B cell (primary cell): ENCODE results near the gene DENND2A. TPM values are rescaled to one million over a fixed set of nuclear protein-coding genes. Genes with fewer than 3 reads are reported as not detected.

Source experiments
- ATAC-seq: fragments of 200-7000 bp; cut with Tn5 transposase; one replicate; pipeline ENCODE4 v1.10.0; 2021; ENCODE audit warnings: low read depth, mild to moderate bottlenecking, moderate number of reproducible peaks, moderate library complexity
- CTCF ChIA-PET: fragments of 350-600 bp; sonication (Branson Sonifier 250); formaldehyde crosslinking; loops from one replicate; lab custom pipeline; 2021; ENCODE audit warnings: antibody characterized with exemption, inconsistent platforms; lab: Charles Lee
- POLR2A ChIA-PET: fragments of 350-600 bp; sonication (Branson Sonifier 250); formaldehyde crosslinking; loops from one replicate; lab custom pipeline; 2021; ENCODE audit warnings: antibody characterized with exemption; lab: Charles Lee
- DNase-seq: peaks from one replicate; pipeline ENCODE4 v3.0.0; 2013
- H2AFZ ChIP-seq: 2 replicates; pipeline ENCODE4 v1.6.1; 2012; ENCODE audit warnings: mild to moderate bottlenecking, low read depth, low read length; ENCODE audit not compliant: insufficient read depth, poor library complexity, severe bottlenecking
- H3K27ac ChIP-seq, 2 donors: 1 replicate in 1 of 2; 2 replicates in 1 of 2; pipeline ENCODE4 v1.5.1; 2012 to 2013; ENCODE audit warnings: low read length in 2 of 2, mild to moderate bottlenecking in 2 of 2, moderate library complexity in 1 of 2
- H3K27me3 ChIP-seq, 4 experiments: fragments of 200-600 bp in 1 of 4; sonication (generic) in 1 of 4; replicated peaks in 1 of 4; 1 replicate in 2 of 4; 2 replicates in 2 of 4; pipeline versions ENCODE4 v1.6.1 to v1.7.0; 2013 to 2016; ENCODE audit warnings: low read length in 3 of 4, mild to moderate bottlenecking in 2 of 4, mixed read lengths in 1 of 4, moderate library complexity in 1 of 4; ENCODE audit not compliant: insufficient read depth in 4 of 4, control insufficient read depth in 3 of 4; ENCODE audit errors: control extremely low read depth in 1 of 4
- H3K36me3 ChIP-seq, 2 experiments: replicated peaks in 1 of 2; 1 replicate in 1 of 2; 2 replicates in 1 of 2; pipeline versions ENCODE4 v1.6.1 to v1.7.1; 2013; ENCODE audit warnings: low read length in 1 of 2; ENCODE audit not compliant: insufficient read depth in 2 of 2, control insufficient read depth in 1 of 2; ENCODE audit errors: control extremely low read depth in 1 of 2, extremely low read depth in 1 of 2
- H3K4me1 ChIP-seq, 2 donors: fragments of 200-600 bp in 1 of 2; sonication (generic) in 1 of 2; 1 replicate in 1 of 2; 2 replicates in 1 of 2; pipeline versions ENCODE4 v1.5.1 to v1.6.1; 2013 to 2017; ENCODE audit warnings: low read length in 2 of 2; ENCODE audit not compliant: control insufficient read depth in 2 of 2, insufficient read depth in 2 of 2
- H3K4me2 ChIP-seq: replicated peaks from 2 replicates; pipeline ENCODE3; 2012; ENCODE audit warnings: mild to moderate bottlenecking, low read depth, low read length; ENCODE audit not compliant: poor library complexity, severe bottlenecking
- H3K4me3 ChIP-seq, 5 experiments: fragments of 200-600 bp in 1 of 5; sonication (generic) in 1 of 5; 1 replicate in 3 of 5; 2 replicates in 2 of 5; pipeline versions ENCODE4 v1.5.1 to v1.7.0; 2011 to 2016; ENCODE audit warnings: low read length in 4 of 5, mild to moderate bottlenecking in 4 of 5, low read depth in 2 of 5, control low read depth in 1 of 5, moderate library complexity in 1 of 5; ENCODE audit not compliant: insufficient read depth in 1 of 5; ENCODE audit errors: control extremely low read depth in 1 of 5, extremely low read depth in 1 of 5
- H3K79me2 ChIP-seq: fragments of 200-600 bp; sonication (generic); one replicate; pipeline ENCODE4 v1.6.0; 2016; ENCODE audit warnings: low read length; ENCODE audit not compliant: control insufficient read depth, insufficient read depth
- H3K9ac ChIP-seq: fragments of 200-600 bp; sonication (generic); 2 replicates; pipeline ENCODE4 v1.6.1; 2017; ENCODE audit warnings: mild to moderate bottlenecking, low read length, moderate library complexity
- H3K9me3 ChIP-seq, 3 donors: one replicate each; pipeline versions ENCODE4 v1.6.1 to v1.7.1; 2013; ENCODE audit warnings: low read length in 2 of 3; ENCODE audit not compliant: control insufficient read depth in 2 of 3, insufficient read depth in 1 of 3; ENCODE audit errors: control extremely low read depth in 1 of 3
- H4K20me1 ChIP-seq: 2 replicates; pipeline ENCODE4 v1.6.0; 2012; ENCODE audit warnings: mild to moderate bottlenecking, low read length; ENCODE audit not compliant: insufficient read depth, control insufficient read depth, poor library complexity, severe bottlenecking
- H3K27ac Mint-ChIP-seq: one replicate; pipeline ENCODE4 v1.8.0; 2021; ENCODE audit warnings: mixed read lengths
- H3K27me3 Mint-ChIP-seq: one replicate; pipeline ENCODE4 v1.8.0; 2021; ENCODE audit warnings: mixed read lengths
- H3K4me1 Mint-ChIP-seq: one replicate; pipeline ENCODE4 v1.8.0; 2021; ENCODE audit warnings: mixed read lengths
- H3K4me3 Mint-ChIP-seq: one replicate; pipeline ENCODE4 v1.8.0; 2021; ENCODE audit warnings: mixed read lengths
- H3K9me3 Mint-ChIP-seq: one replicate; pipeline ENCODE4 v1.8.0; 2022; ENCODE audit warnings: mixed read lengths; ENCODE audit not compliant: insufficient read depth
- EZH2 ChIP-seq: IDR thresholded peaks from 2 replicates; pipeline ENCODE4 v1.6.1; 2012; ENCODE audit warnings: borderline replicate concordance, low read depth, mild to moderate bottlenecking, moderate library complexity, low read length; ENCODE audit not compliant: insufficient read depth, poor library complexity, severe bottlenecking
- WGBS: methylation state at CpG from one replicate; pipeline ENCODE4 v1.1.5; 2013; ENCODE audit warnings: missing lambda C conversion rate; ENCODE audit not compliant: insufficient coverage; 5-methylcytosine and 5-hydroxymethylcytosine counted together
- intact Hi-C: fragments of 100-400 bp; cut with micrococcal nuclease; formaldehyde crosslinking; loops from one replicate; pipeline ENCODE4 v1.10.0; 2022
- polyA plus RNA-seq: library from polyadenylated mRNA; depleted of rRNA; stranded (reverse); fragments of >200 nt; gene quantifications from 2 replicates; pipeline ENCODE4 v1.2.3, GENCODE V29; 2012
- total RNA-seq, 2 donors: library from RNA; stranded (reverse); fragments of 120-200 nt in 1 of 2; gene quantifications; 1 replicate in 1 of 2; 2 replicates in 1 of 2; pipeline versions ENCODE4 v1.2.3 to v1.2.4, GENCODE V29; 2013 to 2022
- TF ChIP-seq, protein P1 (sequence below): fragments of 200-600 bp; IDR thresholded peaks from one replicate; pipeline ENCODE4 v1.8.0; 2022; ENCODE audit warnings: antibody characterized with exemption, mild to moderate bottlenecking

DENND2A gene
- total and polyA plus RNA-seq, 2 donors (not counting 1 experiment from before 2014, with no cell fraction given), result 0.31 TPM; not detected in 1

DNA sequence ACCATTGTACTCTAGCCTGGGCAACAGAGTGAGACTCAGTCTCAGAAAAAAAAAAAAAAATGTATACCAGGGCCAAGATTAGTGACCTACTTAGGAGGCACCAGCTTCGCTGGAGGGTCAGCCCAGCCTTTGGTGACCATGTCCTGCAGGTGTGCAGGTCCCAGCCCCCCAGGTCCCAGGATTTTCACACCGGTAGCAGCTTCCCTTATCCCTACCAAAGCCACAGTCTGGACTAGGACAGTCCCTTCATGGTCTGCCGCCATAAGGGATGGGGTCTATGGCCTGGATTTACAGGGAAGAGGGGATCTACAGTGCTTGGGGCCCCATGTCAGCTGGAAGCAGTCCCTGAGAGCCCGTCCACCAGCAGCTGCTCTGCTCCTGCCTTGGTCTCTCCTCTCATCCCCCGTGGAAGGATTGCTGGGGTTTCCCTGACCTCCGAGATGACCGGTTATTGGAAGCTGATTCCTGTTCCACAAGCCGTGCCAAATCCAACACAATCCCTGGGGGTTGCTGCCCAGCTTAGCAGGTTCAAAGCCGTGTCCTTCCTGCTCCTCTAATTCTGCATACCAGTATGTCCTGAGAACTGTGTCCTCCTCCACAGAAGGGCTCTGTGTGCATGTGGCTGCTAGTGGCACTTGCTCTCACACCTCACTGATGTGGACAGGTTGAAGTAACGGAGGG lies 44.9 kb upstream of the DENND2A start:
- Histone ChIP-seq H3K4me3 (no peak overlapping the region), H3K4me2 (no peak overlapping the region), H4K20me1 (no peaks in the 10 kb centered on the region), H3K36me3 (peaks cover 3 to 51% of the 10 kb centered on the region in 2 experiments), H3K79me2 (peaks cover 3% of the 10 kb centered on the region), H3K27me3 (no peaks in the 10 kb centered on the region), H3K4me1 (no peaks in the 10 kb centered on the region), H3K9ac (no peak overlapping the region), H2AFZ (no peak overlapping the region), H3K9me3 (peaks cover 0 to 3% (median 0%) of the 10 kb centered on the region in 3 donors), H3K27ac (no peak overlapping the region)
- CTCF ChIA-PET, result interaction anchor here (0.9 kb wide), 1 partner anchor 39 kb away, joined by 3 read pairs; no protein-coding TSS in a partner anchor
- DNase-seq (no peak), ATAC-seq (no peak)
- POLR2A ChIA-PET, result interaction anchor here (1.1 kb wide), 1 partner anchor 57 kb away, joined by 5 read pairs; no protein-coding TSS in a partner anchor
- no peak for TF ChIP-seq EZH2
- TF ChIP-seq, protein P1, sequence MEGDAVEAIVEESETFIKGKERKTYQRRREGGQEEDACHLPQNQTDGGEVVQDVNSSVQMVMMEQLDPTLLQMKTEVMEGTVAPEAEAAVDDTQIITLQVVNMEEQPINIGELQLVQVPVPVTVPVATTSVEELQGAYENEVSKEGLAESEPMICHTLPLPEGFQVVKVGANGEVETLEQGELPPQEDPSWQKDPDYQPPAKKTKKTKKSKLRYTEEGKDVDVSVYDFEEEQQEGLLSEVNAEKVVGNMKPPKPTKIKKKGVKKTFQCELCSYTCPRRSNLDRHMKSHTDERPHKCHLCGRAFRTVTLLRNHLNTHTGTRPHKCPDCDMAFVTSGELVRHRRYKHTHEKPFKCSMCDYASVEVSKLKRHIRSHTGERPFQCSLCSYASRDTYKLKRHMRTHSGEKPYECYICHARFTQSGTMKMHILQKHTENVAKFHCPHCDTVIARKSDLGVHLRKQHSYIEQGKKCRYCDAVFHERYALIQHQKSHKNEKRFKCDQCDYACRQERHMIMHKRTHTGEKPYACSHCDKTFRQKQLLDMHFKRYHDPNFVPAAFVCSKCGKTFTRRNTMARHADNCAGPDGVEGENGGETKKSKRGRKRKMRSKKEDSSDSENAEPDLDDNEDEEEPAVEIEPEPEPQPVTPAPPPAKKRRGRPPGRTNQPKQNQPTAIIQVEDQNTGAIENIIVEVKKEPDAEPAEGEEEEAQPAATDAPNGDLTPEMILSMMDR, result no peak
- intact Hi-C loops, result no loop called here
- Mint-ChIP-seq H3K27ac (no peak overlapping the region), H3K9me3 (no peaks in the 10 kb centered on the region), H3K27me3 (no peaks in the 10 kb centered on the region), H3K4me1 (no peaks in the 10 kb centered on the region), H3K4me3 (no peak overlapping the region)
- WGBS, result 98% methylated on average over 7 of the region's 10 CpGs
